HG02981 (cell line): Measurements from ENCODE around the gene MAPK11.

Experiments
- ATAC-seq: cut with Tn5 transposase; IDR thresholded peaks from one replicate; pipeline ENCODE4 v1.9.1; 2021; ENCODE audit warnings: mild to moderate bottlenecking, moderate library complexity; ENCODE audit not compliant: unreplicated experiment

The MAPK11 gene

DNA sequence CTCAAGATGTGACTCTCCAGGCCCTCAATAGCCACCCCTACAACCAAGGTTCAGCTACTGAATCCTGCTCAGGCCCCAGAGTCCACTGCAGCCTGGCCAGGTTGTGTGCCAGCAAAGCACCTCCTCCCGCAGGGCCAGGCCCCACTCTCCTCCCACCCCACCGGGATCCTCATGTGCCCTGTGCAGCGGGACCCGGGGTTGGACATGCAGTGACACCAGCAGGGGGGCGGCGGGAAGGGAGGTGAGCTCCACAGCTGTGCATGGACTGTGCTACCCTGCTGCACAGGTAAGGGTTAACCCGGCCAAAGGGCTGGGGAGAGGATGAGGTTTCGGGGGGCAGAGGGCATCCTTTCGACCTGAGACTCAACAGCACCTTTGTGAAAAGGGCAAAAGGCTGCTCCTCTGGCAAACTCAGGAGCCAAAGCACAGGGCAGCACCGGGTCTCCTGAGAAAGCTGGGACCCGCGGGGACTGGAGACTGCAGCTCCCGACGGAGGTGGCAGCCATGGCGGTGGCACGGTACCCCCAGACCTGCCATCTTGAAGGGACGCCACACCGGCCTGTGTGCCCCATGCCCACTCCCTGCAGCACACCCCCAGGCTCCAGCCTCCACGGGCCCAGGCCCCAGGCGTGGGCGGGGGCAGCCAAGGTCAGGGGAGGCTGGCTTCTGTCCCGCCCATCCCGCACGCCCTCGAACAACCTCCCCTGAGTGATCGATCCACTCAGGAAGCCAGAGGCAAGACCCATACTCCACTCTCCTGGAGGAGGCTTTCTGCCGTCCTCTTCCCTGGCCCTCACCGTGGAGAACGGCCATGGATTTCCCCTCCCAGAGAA lies 26.7 kb upstream of the MAPK11 start:
- ATAC-seq, result no peak

- ATAC-seq, result no peak
These were observed 24.1 kb upstream of the MAPK11 start for GRCh38 chr22:50294319-50294656.

GRCh38 chr22:50293441-50294318 lies 23.5 kb upstream of the MAPK11 start:
- no peak for ATAC-seq

DNA sequence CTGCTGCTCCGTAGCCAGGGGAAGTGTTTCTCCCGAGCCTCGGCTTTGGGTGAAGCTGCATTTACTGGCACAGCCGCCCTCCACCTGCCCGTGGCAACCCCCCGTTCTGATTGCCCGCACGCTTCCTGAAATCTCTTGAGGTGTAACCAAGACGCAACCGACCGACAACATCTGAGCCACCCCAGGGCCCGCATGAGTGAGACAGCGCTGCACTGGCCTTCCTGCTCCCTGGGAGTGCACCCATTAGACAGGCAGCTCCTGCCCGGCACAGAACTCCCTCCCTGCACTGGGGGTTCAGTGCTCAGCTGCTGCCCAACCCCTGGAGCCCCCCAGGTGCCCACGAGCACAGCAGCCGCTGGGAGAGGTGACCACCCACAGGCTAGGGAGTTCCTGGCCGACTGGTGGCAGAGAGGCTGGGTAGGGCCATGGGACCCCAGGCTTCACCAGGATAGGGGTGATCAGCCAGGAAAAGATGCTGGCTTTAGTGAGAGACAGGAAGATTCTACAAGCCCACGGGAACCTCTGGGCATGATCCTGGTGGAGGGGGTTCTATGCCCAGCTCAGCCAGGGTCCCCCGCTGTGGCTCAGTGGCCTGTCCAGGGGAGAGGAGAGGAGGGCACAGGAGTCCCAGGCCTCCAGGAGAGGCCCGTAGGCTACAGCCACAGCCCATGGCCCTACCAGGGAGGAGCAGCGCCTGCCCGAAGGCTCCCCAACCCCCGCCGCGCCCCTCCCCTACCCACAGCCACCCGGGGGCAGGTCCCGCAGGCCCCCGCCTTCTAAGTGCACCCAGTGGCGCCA lies 22.7 kb upstream of the MAPK11 start:
- ATAC-seq, result no peak

GRCh38 chr22:50289942-50290630 lies 19.9 kb upstream of the MAPK11 start:
- no peak for ATAC-seq

DNA sequence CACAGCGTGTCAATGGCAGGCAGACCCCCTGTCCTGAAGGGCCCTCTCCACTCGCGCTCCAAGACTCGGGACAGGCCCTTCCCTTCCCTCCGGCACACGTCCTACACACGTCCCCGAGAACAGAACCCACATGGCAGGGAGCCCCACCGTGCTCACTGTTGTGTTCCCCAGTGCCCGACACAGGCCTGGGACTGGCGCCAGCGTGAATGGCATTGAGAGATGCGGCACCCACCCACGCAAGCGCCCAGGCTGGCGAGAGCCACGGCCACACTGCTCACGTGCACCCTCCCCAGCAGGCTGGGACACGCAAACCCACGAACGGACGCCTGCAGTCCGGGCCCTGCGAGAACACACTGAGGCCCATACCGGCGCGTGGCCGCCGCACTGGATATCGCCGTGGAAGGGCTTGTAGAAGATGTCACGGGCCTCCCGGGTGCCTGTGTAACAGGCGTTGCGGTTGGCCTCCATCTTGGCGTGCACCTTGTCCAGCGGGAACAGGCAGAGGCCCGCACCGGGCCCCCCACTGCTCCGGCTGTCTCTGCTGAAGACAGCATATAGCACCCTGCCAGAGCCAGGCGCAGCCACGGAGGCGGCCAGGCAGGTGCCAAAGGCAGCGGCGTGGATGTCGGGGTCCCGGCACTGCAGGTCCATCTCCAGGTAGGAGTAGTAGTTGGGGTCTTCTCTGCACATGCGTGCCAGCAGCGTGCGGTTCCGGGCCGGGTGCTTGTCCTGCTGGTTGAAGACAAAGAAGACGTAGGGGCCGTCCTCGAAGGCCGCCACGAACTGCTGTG lies 19.2 kb upstream of the MAPK11 start:
- ATAC-seq, result no peak

- ATAC-seq, result no peak
These were observed 17.6 kb upstream of the MAPK11 start for GRCh38 chr22:50287731-50288130.

GRCh38 chr22:50286701-50287318 lies 16.6 kb upstream of the MAPK11 start:
- ATAC-seq, result no peak

DNA sequence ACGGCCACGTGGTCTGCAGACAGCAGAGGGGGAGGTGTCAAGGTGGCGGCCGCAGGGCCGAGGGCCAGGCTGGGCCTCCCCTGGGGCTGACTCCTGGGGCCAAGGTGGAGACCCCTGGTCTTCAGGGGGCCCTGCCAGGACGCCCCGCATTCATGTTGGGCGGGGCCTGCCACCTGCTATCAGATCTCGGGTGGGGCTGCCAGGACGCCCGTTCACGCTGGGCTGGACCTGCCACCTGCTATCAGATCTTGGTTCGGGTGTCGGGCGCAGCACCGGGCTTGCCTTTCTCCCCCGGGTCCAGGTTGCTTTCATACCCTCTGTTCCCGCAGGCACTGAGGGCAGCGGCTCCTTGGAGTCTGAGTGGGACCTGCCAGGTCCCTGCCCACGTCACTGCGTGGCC lies 16.1 kb upstream of the MAPK11 start:
- ATAC-seq, result no peak

GRCh38 chr22:50285568-50286229 lies 15.5 kb upstream of the MAPK11 start:
- no peak for ATAC-seq

DNA sequence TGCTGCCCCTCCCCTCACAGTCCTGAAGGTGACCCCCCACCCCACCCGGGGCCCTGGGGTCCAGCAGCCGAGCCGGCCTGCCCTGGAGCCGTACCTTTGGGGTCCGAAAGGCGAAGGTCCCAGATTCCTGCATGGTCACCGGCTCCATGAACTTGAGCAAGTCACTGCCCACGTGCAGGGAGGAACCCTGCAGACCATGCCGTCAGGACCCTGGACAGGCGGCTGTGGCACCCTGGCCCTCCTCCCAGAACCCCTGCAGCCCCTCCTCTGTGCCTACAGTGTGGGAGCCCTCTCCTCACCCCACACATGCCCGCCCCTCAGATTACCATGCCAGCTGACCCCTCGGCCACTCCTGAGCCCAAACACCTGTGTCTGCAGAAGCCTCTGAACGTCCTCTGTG lies 14.3 kb upstream of the MAPK11 start:
- no peak for ATAC-seq

GRCh38 chr22:50283821-50284220 lies 13.6 kb upstream of the MAPK11 start:
- ATAC-seq, result no peak

GRCh38 chr22:50282361-50283155 lies 12.4 kb upstream of the MAPK11 start:
- ATAC-seq, result no peak

GRCh38 chr22:50281957-50282356 lies 11.8 kb upstream of the MAPK11 start:
- no peak for ATAC-seq

DNA sequence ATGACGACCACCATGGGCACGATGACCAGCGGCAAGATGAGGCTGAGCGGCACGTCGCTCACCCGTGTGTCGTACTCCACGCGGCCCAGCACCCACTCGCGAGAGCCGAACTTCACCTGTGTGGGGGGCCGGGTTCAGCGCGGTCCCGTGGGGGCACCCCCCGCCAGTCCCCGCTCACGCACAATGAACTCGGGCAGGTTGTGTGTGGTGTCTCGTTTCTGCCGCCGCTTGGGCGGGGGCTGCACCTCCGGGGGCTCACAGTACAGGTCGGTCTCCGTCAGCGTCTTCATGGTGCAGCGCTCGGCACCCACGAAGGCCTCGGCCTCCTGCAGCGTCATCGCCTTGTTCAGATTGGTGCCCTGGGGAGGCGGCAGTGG lies 11.2 kb upstream of the MAPK11 start:
- no peak for ATAC-seq

DNA sequence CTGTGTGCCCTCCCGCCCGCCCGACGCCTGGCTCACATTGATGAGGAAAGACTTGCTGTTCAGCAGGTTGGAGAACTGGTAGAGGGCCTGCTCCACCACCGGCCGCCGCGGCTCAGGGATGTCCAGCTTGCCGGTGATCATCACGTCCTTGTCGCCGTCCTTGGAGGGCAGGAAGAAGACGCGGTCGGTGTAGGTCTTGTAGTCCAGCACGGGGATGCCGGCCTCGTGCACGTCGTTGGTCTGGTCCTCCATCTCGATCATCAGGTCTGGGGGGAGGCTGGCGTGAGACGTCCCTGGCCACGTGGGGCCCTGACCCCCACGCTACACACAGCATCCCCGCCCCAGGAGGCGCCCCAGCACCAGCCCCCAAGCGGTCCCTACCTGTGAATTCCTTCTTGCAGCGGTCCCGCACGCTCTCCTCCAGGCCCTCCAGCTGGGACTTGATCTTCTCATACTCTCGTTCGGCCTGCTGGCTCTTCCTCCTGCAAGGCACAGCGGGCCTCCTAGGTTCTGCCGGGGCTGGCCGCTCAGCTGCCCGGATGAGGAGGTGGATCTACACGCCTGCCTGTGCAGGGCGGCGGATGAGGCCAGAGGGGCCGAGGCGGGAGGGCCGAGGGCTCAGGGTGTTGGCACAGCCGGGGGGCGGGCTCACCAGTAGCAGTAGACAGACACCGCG lies 10.7 kb upstream of the MAPK11 start:
- no peak for ATAC-seq

DNA sequence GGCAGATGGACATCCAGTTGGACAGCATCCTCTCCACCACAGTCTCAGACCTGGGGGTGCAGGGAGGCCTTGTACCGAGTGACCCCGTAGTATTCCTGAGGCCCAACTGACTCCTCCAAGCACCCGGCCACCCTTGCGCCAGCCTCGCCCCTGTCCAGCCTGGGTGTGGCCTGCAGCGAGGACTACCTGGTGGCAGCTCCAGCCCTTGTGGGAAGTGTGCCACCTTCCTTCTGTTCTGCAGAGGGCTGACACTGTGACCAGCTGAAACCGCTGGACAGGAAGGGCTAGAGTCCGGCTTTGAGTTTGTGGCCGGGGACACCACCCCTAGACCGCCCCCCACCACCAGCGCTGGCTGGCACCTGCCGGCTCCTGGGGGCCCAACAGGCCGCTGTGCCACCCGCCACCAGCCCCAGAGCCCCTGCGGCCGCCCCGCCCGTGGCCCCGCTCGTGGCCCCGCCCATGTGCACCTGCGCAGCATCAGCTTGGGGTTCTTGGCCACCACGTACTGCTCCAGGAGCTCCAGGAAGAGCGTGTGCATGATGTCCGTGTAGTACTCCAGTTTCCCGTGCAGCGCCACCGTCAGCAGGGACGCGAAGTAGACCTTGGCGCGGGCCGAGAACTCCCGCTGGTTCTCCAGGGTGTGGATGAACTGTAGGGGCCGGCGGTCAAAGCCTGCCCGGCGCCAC lies 10.0 kb upstream of the MAPK11 start:
- no peak for ATAC-seq
